GM19240 (cell line): Measurements from ENCODE around the gene GPER1.
"Not testable (repeated sequence)": the region's sequence is repeated elsewhere in the genome, so short reads cannot be mapped to it uniquely, and the experiment has no call there.

Source experiments
- DNase-seq: peaks from one replicate; pipeline ENCODE4 v3.0.0; 2011; ENCODE audit warnings: low spot score; ENCODE audit not compliant: insufficient read length

The GPER1 gene

GRCh38 chr7:1140476-1141104 is 52.7 kb downstream of the GPER1 start:
- no peak for DNase-seq

- no peak for DNase-seq
These were observed 53.7 kb downstream of the GPER1 start for GRCh38 chr7:1141651-1142050.

- no peak for DNase-seq
These were observed 54.2 kb downstream of the GPER1 start for GRCh38 chr7:1142051-1142635.

GRCh38 chr7:1143031-1143430 is 55.1 kb downstream of the GPER1 start:
- not testable (repeated sequence) for DNase-seq
